ENCODE measurements around the gene ATP5PF.

DNA sequence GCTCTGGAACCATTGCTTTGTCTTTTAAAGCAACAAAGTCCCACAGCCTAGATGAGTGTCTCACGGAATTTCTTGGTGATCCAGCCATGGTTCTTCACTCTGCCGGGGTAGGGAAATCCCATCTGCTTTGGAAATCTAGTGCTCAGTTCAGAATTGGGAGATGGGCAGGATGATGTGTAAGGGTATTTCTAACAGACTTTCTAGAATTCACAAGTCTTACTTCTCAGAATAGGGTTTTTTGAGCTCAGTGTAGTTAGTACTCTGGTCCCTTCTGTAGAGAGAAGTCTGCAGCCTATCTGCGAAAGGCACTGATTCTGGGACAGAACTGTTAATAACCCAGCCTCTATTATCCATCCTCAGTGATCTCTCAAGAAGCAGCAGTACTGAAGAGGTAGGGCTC, 25.4 kb upstream of the ATP5PF start:
- TF ChIP-seq, protein P1, sequence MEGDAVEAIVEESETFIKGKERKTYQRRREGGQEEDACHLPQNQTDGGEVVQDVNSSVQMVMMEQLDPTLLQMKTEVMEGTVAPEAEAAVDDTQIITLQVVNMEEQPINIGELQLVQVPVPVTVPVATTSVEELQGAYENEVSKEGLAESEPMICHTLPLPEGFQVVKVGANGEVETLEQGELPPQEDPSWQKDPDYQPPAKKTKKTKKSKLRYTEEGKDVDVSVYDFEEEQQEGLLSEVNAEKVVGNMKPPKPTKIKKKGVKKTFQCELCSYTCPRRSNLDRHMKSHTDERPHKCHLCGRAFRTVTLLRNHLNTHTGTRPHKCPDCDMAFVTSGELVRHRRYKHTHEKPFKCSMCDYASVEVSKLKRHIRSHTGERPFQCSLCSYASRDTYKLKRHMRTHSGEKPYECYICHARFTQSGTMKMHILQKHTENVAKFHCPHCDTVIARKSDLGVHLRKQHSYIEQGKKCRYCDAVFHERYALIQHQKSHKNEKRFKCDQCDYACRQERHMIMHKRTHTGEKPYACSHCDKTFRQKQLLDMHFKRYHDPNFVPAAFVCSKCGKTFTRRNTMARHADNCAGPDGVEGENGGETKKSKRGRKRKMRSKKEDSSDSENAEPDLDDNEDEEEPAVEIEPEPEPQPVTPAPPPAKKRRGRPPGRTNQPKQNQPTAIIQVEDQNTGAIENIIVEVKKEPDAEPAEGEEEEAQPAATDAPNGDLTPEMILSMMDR (IDR thresholded peaks at IDR 0.05) = no peak
- TF ChIP-seq EP300 (IDR thresholded peaks at IDR 0.05) (no peak), POLR2A (IDR thresholded peaks at IDR 0.05) (no peak)
